Fibroblast of peridontal ligament (primary cell): ENCODE measurements around the gene FNDC1.

Source experiments
- DNase-seq: peaks from one replicate; pipeline ENCODE4 v3.0.0-alpha.2; 2010; ENCODE audit errors: extremely low read depth

Gene FNDC1

GRCh38 chr6:159212028-159212427 is 42.8 kb downstream of the FNDC1 start:
- DNase-seq: no peak

GRCh38 chr6:159212525-159213280 is 43.5 kb downstream of the FNDC1 start:
- DNase-seq: no peak

DNA sequence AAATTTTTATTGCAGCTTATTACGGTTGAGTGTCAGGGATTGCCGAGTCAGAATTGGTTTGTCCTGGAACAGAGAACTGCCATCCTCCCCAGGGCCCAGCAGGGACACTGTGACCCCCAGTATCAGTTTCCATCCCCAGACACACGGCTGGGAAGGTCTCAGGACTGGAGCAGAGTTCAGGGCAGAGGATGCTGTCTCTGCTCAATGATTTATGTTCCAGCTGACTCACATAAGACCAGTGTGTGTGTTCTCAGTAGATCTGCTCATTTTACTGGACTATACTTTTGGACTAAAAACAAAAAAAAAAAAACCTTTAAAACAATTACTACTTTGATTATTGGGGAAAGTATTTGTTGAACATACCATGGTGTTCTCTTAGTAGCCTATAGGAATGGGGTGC is 44.2 kb downstream of the FNDC1 start:
- DNase-seq: no peak

- DNase-seq: no peak
Measured at GRCh38 chr6:159214281-159214680, 45.1 kb downstream of the FNDC1 start.

- DNase-seq: peak; percentile 47
Measured at GRCh38 chr6:159217595-159218275, 48.5 kb downstream of the FNDC1 start.

- DNase-seq: no peak
Measured at GRCh38 chr6:159220093-159220492, 50.9 kb downstream of the FNDC1 start.

GRCh38 chr6:159221486-159222170 is 52.4 kb downstream of the FNDC1 start:
- DNase-seq: no peak

DNA sequence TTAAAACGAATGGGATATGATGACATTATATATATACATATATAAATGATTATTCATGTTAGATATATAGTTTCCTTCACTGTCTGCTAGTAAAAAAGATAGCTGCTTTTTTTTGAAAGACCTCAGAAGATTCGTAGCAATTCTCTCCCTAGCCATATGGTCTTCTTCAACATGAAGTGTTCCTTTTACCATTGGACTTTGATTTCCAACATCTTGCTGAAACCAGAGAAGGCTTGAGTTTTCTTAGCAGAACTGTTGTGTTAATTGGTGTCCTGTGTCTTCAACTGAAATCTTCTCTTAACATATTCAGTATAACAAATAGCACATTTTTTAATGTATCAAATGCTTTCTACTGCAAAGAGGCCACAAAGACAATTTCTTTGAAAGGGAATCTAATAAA is 55.3 kb downstream of the FNDC1 start:
- no peak for DNase-seq

DNA sequence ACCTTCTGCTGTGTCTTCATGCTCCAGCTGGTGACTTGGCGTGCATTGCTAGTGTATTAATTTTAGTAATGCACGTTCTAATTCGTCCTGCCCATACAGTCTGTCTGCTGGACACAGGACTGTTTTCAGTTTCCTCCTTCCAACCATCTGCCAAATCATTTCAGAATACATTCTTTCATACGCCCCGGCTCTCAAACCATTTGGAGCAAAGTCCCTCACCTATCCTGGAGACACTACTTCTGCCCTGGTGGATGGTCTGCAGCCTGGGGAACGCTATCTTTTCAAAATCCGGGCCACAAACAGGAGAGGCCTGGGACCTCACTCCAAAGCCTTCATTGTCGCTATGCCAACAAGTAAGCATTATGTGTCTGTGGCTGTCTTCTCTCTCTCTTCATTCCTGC is 60.5 kb downstream of the FNDC1 start:
- no peak for DNase-seq

GRCh38 chr6:159232106-159232645 is 63.0 kb downstream of the FNDC1 start:
- no peak for DNase-seq

- DNase-seq: no peak
Measured at GRCh38 chr6:159232751-159233150, 63.6 kb downstream of the FNDC1 start.

DNA sequence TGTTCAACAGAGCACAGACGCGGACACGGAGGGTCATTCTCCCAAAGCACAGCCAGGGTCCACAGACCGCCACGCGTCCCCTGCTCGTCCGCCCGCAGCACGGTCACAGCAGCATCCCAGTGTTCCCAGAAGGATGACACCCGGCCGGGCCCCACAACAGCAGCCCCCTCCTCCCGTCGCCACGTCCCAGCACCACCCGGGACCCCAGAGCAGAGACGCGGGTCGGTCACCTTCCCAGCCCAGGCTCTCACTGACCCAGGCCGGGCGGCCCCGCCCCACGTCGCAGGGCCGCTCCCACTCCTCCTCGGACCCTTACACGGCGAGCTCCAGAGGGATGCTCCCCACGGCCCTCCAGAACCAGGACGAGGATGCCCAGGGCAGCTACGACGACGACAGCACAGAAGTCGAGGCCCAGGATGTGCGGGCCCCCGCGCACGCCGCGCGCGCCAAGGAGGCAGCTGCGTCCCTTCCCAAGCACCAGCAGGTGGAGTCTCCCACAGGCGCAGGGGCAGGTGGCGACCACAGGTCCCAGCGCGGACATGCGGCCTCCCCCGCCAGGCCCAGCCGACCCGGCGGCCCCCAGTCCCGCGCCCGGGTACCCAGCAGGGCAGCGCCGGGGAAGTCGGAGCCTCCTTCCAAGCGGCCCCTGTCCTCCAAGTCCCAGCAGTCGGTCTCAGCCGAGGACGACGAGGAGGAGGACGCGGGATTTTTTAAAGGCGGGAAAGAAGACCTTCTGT is 64.3 kb downstream of the FNDC1 start:
- no peak for DNase-seq

GRCh38 chr6:159234102-159234553 is 64.9 kb downstream of the FNDC1 start:
- no peak for DNase-seq

- no peak for DNase-seq
Measured at GRCh38 chr6:159238920-159239558, 69.8 kb downstream of the FNDC1 start.

DNA sequence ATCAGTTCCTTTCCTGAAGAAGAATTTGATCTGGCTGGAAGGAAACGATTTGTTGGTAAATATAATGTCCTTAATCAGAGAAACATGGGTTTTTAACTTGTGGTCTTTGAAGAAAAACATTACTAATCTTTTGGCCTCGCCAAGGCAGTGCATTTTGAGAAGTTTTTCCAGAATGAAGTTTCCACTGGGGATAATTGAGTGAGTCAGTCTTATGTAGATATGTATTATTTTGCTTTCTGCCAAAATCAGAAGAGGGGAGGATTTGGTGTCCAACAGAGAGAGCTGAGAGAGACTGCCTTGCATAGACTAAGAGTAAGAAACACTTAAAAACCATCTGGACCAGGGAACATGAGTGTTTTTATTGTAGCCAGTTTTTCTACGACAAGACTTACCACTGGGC is 79.9 kb downstream of the FNDC1 start:
- DNase-seq: peak; percentile 83

DNA sequence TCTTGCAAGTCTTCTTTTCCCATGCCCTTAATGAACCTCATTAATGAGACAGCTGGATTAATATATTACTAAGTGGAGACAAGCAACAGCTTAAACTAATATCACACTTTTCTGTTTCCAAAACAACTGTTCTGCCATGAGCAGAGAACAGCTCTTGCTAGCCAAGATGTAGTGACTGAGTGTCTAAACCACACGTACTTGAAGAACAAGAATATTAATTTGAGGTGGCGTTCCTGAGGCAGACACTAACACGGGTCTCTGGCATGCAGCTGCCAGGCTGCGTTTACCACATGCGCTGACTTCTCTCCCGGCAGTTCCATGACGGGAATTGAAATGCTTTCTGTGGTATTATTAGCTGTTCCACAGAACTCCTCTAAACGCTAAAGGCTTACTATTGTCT is 80.6 kb downstream of the FNDC1 start:
- DNase-seq: no peak

GRCh38 chr6:159250633-159251032 is 81.4 kb downstream of the FNDC1 start:
- no peak for DNase-seq

- peak; percentile 36 for DNase-seq
Measured at GRCh38 chr6:159252955-159253508, 83.8 kb downstream of the FNDC1 start.

DNA sequence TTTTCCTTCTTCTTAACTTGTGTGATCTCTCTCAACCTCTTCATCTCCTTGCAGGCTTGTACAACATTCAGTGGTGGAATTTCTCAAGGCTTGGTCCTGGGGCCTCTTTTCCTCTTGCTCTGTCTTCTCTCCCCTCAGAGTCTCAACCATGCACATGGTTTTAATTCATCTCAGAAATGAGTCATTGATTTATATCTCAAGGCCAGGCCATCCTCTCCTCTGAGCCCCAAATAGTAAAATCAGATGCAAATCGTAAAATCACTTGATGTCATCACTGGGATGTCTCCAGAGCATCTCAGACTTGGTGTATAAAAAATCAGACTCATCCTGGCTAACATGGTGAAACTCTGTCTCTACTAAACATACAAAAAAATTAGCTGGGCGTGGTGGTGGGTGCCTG is 85.0 kb downstream of the FNDC1 start:
- DNase-seq: peak; percentile 50

- DNase-seq: no peak
Measured at GRCh38 chr6:159255434-159255951, 86.3 kb downstream of the FNDC1 start.

DNA sequence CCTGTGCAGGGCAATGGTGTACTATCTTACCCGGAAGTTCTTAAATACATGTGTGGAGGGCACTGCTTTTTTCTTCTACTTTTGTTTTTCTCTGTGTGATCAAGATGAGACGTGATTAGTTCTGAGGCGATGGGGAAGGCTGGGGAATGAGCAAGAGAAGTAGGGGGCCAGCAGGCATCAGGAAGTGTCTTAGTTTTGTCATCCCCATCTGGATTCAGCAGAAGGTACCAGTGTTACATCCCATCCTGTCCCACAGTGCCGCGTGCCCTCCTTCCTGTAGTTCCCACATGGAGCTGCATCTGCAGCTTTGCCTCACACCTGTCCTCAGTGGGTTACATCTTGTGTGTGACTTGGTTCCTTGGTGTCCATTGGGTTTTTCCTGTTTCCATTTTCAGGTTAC is 86.9 kb downstream of the FNDC1 start:
- DNase-seq: no peak
